PFSK-1 (cell line): ENCODE measurements around the gene SCN8A.

Experiments used
- FOXP2 ChIP-seq: optimal IDR thresholded peaks from 2 replicates; pipeline ENCODE3; 2011; ENCODE audit warnings: borderline replicate concordance, control low read depth, inconsistent platforms; ENCODE audit not compliant: insufficient read depth; ENCODE audit errors: extremely low read length, extremely low read depth
- POLR2AphosphoS5 ChIP-seq: IDR thresholded peaks from 2 replicates; pipeline ENCODE4 v1.6.1; 2012; ENCODE audit warnings: low read depth, mild to moderate bottlenecking, control low read depth, low read length, moderate library complexity
- REST ChIP-seq, 2 experiments: IDR thresholded peaks; 2 replicates each; pipeline versions ENCODE4 v1.6.1 to v1.8.0; 2011 to 2012; ENCODE audit warnings: low read depth in 2 of 2, low read length in 2 of 2, control low read depth in 1 of 2, inconsistent platforms in 1 of 2, mild to moderate bottlenecking in 1 of 2, moderate library complexity in 1 of 2; ENCODE audit not compliant: insufficient read depth in 1 of 2
- SIN3A ChIP-seq: IDR thresholded peaks from 2 replicates; pipeline ENCODE4 v1.6.1; 2012; ENCODE audit warnings: mild to moderate bottlenecking, low read length, moderate library complexity, borderline replicate concordance; ENCODE audit not compliant: insufficient read depth
- TAF1 ChIP-seq: IDR thresholded peaks from 2 replicates; pipeline ENCODE4 v1.6.1; 2012; ENCODE audit warnings: low read length, control low read depth, borderline replicate concordance; ENCODE audit not compliant: insufficient read depth

SCN8A gene

GRCh38 chr12:51592034-51592705, 1.1 kb downstream of the SCN8A start:
- TF ChIP-seq TAF1 (no peak), FOXP2 (no peak), SIN3A (no peak), POLR2AphosphoS5 (no peak), REST (IDR thresholded peaks at IDR 0.05; ENCODE audit: insufficient read depth in 1 of 2, low read depth in 2 of 2, low read length in 2 of 2) (no peak)

- TF ChIP-seq TAF1 (no peak), FOXP2 (no peak), REST (IDR thresholded peaks at IDR 0.05; ENCODE audit: insufficient read depth in 1 of 2, low read depth in 2 of 2, low read length in 2 of 2) (no peak), POLR2AphosphoS5 (no peak), SIN3A (no peak)
These were observed 2.0 kb downstream of the SCN8A start for GRCh38 chr12:51593021-51593420.

GRCh38 chr12:51593539-51593938, 2.5 kb downstream of the SCN8A start:
- TF ChIP-seq POLR2AphosphoS5 (no peak), SIN3A (no peak), REST (IDR thresholded peaks at IDR 0.05; ENCODE audit: insufficient read depth in 1 of 2, low read depth in 2 of 2, low read length in 2 of 2) (peak; percentile 87 to 96), FOXP2 (no peak), TAF1 (no peak)

DNA sequence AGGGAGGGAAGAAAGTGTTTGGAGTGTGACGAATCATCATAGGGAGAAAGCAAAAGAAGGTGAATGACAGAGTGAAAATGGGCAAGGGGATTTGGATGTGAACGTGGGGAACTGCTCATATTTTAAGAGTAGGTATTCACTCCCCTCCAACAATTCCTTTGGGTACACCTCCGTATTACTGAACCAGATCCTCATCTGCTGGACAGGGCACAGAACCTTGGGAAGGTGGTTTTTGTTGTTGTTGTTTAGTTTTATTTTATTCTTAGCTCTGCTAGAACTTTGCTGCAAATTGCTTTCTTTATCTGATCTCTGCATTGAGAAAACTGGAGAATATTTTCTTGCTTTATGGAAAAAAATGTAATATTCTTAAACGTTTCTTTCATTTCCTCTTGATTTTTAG, 7.1 kb downstream of the SCN8A start:
- TF ChIP-seq SIN3A (no peak), TAF1 (no peak), REST (IDR thresholded peaks at IDR 0.05; ENCODE audit: insufficient read depth in 1 of 2, low read depth in 2 of 2, low read length in 2 of 2) (peak in 1 of 2 experiments; percentile 62; a peak in 1 of 4 replicates)

DNA sequence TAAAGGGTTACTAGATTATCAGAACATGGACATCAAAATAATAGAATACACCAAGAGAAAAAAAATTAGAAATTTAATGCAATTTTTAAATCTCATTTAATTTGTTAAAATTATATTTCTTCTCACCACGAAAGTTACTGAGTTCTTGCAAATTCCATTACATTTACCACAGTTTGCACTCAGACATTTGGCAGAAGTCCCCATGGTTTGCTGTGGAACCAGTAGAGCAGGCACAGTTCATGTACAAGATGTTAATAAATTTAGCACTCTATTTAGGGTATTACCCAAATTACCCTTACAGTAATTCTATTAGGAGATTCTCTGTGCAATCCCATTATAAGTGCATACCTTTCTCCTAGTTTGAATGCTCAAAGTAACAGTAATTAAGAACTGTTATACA, 9.7 kb downstream of the SCN8A start:
- TF ChIP-seq FOXP2 (no peak), POLR2AphosphoS5 (no peak), REST (IDR thresholded peaks at IDR 0.05; ENCODE audit: insufficient read depth in 1 of 2, low read depth in 2 of 2, low read length in 2 of 2) (no peak)
